GM19455 (cell line): ENCODE measurements around the gene TKT.
"Not testable (repeated sequence)": the region's sequence is repeated elsewhere in the genome, so short reads cannot be mapped to it uniquely, and the experiment has no call there.

Source experiments
- ATAC-seq: cut with Tn5 transposase; IDR thresholded peaks from one replicate; pipeline ENCODE4 v1.9.1; 2021; ENCODE audit not compliant: unreplicated experiment

TKT gene

GRCh38 chr3:53260286-53260785 is 4.5 kb upstream of the TKT start:
- ATAC-seq, result no peak

DNA sequence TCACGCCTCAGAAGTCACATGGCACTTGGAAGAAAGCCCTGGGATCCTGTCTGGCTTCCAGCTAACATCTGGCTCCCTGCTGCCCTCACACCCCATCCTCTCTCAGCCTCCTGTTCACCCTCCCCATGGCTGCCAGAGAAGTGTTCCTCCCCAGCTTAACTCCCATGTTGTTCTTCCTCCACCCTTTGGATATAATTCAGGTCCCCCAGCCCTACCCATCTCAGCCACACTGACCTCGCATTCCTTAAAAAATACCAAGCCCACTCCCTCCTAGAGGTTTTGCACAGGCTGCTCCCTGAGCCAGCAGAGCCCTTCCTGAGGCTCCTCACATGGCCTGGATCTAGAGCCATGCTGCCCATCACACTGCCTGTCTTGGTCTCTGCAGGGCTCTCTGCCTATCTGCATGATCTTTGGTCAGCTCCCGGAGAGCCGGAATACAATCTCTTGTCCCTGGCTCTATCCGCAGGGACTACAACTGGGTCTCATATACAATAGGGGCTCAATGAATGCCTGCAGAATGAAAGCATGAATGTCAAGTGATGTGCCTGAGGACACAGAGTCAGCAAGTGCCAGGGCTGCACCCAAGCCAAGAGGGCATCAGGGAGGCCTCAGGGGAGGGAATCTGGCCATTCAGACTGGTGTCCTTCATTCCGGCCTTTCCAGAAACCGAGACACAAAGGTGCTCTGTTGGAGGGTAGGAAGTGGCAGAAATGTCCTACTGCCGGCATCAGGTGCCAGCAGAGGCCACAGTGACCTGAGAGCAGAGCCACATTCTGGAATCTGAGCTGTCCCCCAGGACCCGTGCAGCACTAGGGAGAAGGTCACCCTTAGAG is 3.8 kb upstream of the TKT start:
- no peak for ATAC-seq

DNA sequence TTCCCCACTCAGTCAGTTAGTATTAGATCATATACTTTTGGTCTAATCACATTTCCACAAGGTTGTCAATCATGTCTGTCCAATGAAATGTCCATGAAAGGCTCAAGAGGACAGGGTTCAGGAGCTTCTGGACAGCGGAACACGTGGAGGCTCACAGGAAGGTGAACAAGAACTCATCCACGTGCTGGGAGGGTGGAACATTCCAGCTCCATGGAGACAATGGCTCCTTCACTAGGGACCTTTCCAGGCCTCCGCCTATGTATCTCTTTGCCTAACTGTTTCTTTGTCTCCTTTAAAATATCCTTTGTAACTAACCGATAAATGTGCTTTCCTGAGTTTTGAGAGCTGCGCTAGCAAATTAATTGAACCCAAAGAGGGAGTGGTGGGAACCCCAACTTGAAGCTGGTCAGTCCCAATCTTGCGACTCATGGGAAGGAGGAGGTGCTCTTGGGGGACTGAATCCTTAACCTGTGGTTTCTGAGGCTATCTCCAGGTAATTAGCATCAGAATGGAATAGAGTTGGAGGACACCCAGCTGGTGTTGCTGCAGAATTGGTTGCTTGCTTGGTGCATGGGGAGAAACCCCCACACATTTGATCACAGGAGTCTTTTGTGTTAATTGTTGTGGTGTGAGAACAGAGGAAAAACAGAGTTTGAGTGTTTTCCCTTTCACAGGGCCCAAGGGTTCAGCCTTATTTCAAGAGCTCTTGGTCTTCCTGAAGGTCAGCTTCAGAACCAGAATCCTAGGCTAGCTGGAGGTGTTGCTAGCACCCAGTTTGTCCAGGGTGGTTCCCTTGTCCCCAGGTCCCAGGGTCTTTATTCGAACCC is 3.0 kb upstream of the TKT start:
- ATAC-seq, result no peak

GRCh38 chr3:53257465-53257864 is 1.6 kb upstream of the TKT start:
- ATAC-seq, result no peak

DNA sequence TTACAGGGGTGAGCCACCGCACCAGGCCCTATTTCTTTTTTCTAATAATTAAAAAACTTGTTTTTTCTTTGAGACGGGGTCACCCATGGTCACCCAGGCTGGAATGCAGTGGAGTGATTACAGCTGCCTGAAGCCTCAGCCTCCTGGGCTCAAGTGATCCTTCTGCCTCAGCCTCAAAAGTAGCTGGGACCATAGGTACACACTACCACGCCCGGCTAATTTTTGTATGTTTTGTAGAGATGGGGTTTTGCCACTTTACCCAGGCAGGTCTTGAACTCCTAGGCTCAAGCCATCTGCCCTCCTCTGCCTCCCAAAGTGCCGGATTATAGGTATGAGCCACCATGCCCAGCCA is 858 bp upstream of the TKT start:
- ATAC-seq, result no peak

DNA sequence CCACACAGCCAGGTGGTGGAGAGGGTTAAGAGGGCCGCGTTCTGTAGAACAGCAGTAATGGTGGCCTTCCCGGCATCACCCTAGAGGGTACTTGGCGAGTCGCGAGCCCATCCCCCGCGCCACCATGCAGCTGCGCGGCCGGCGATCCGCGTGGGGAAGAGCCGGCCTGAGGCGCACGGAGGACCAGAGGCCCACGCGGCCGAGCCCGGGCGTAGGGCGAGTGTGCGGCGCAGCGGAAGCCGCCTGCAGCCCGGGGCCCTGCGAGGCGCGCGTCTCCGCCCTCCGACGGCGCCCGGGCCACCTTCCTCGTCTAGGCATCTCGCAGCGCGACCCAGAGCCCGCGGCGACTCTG is 423 bp downstream of the TKT start:
- peak; percentile 58 for ATAC-seq

GRCh38 chr3:53254509-53255422 is 1.1 kb downstream of the TKT start:
- ATAC-seq, result peak; percentile 46

GRCh38 chr3:53253707-53254508 is 1.9 kb downstream of the TKT start:
- no peak for ATAC-seq

GRCh38 chr3:53252947-53253322 is 2.9 kb downstream of the TKT start:
- ATAC-seq, result not testable (repeated sequence)

DNA sequence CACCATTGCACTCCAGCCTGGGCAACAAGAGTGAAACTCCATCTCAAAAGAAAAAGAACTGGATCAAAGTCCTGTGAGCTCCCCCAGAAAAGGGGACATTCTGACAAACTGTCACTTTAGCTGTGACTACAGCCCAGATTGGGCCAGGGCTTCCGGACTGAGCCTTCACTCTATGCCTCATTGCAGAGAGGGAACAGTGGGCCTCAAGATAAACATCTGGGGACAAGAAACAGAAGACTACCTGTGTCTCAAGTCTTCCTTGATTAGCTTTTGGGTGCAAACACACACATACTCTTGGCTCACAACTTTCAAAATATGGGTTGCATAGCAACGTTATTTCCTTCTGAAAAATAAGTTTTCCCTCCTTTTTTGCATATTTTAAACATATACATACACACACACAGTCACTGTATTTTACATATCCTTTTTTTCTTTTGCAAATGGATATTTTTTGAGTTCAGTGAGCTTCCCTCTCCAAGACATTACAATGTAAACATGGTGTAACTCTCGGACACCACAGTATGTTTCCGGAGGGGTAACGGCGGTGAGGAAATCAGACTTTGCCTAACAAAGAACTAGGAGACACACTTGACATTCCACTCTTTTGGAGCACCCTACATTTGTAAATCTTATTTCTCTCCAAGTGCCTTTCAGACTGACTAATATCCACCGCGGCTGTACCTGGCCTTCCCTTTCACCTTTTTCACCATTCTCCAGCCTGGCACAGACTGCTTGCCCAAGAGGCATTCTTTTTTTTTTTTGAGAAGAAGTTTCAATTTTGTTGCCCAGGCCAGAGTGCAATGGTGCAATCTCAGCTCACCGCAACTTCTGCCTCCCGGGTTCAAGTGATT is 3.5 kb downstream of the TKT start:
- ATAC-seq, result no peak

GRCh38 chr3:53250881-53251605 is 4.8 kb downstream of the TKT start:
- ATAC-seq, result no peak

DNA sequence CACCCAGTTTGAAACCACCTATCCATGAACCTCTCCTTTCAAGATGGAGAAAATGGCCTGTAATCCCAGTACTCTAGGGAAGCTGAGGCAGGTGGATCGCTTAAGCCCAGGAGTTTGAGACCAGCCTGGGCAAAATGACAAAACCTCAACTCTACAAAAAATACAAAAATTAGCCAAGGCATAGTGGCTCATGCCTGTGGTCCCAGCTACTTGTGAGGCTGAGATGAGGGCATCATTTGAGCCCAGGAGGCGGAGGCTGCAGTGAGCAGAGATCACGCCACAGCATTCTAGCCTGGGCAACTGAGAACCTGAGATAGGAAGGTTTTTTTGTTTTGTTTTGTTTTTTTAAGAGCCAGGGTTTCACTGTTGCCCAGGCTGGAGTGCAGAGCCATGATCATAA is 5.4 kb downstream of the TKT start:
- no peak for ATAC-seq

GRCh38 chr3:53248161-53248560 is 7.7 kb downstream of the TKT start:
- no peak for ATAC-seq

DNA sequence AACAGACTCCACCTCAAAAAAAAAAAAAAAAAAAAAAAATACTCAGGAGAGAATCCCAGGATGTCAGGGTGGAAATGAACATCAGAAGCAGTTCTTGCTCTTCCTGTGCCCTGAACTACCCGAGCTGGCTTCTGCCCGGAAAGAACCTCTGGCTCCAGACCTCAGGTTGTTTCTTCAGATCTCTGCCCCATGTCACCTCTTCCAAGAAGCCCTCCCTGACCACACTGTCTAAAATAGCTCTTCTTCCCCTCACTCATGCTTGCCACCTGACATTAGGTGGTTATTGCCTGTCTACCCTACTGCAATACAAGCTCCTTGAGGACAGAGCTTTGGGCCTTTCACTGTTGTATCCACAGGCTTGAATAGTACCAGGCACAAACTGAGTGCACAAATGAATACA is 8.2 kb downstream of the TKT start:
- ATAC-seq, result no peak

GRCh38 chr3:53244271-53244670 is 11.6 kb downstream of the TKT start:
- ATAC-seq, result no peak

DNA sequence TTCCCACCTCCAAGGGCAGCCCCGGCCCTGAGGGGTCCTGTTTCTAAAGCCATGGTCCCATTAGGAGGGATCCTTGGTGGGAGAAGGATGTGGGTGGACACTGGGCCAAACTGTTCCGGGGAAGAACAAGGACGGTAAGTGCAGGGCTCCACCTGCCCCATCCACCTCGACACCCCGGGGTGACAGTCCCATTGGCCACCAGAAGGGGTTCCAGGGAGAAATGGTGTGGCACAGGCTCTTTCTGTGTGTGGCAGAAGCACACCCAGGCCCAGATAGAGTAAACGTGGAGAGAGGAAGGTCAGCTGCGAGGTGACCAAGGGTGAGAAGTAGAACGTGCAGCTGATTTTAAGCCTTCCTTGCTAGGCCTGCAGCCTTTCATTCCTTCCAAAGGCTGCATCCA is 12.0 kb downstream of the TKT start:
- no peak for ATAC-seq

GRCh38 chr3:53243165-53243564 is 12.7 kb downstream of the TKT start:
- ATAC-seq, result no peak

- no peak for ATAC-seq
Measured at GRCh38 chr3:53242642-53243041, 13.2 kb downstream of the TKT start.

DNA sequence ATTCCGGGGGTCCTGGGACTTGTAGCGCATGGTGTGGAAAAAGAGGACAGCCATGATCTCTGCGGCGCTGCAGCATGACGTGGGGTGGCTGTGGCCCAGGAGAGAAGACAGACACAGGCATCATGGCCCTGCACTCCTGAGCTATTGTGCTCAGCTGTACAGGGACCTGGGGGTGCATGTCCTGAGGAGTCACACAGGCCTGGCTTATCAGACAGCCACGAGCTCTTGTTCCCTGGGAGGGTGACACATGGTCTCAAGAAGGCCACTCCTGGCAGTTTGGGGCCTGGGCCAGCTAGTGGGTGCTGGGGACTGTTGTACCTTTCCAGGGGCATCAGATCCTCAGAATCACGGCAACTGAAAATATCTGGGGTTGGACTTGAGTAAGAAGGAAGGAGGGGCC is 13.7 kb downstream of the TKT start:
- no peak for ATAC-seq
